Prostate gland (tissue), 2 donors: Measurements from ENCODE around the gene FIBCD1. TPM values are rescaled to one million over a fixed set of nuclear protein-coding genes. Genes with fewer than 3 reads are reported as not detected.

ENCODE experiments used
- DNase-seq: peaks from one replicate; pipeline ENCODE4 v3.0.0-alpha.2; 2019; ENCODE audit warnings: low spot score
- H3K27ac ChIP-seq, 2 donors: fragments of 200-600 bp; sonication (generic); 2 replicates each; pipeline ENCODE4 v1.5.1; 2017 to 2019
- H3K27me3 ChIP-seq: fragments of 200-600 bp; sonication (generic); replicated peaks from 2 replicates; pipeline ENCODE4 v1.5.1; 2019; ENCODE audit not compliant: insufficient read depth
- H3K36me3 ChIP-seq, 2 donors: fragments of 200-600 bp; sonication (generic); 1 replicate in 1 of 2; 2 replicates in 1 of 2; pipeline versions ENCODE4 v1.5.1 to v1.8.1; 2017 to 2019
- H3K4me1 ChIP-seq: fragments of 200-600 bp; sonication (generic); replicated peaks from 2 replicates; pipeline ENCODE4 v1.5.1; 2019
- H3K4me3 ChIP-seq, 2 donors: fragments of 200-600 bp; sonication (generic); 2 replicates each; pipeline ENCODE4 v1.5.1; 2017 to 2019
- H3K9me3 ChIP-seq: fragments of 200-600 bp; sonication (generic); 2 replicates; pipeline ENCODE4 v1.5.1; 2017
- CTCF ChIP-seq, 4 experiments: fragments of 200-600 bp in 2 of 4; fragments of 450-650 bp in 2 of 4; sonication (generic) in 2 of 4; IDR thresholded peaks; 1 replicate in 3 of 4; 2 replicates in 1 of 4; pipeline ENCODE4 v1.5.1; 2016 to 2019; ENCODE audit warnings: antibody characterized with exemption in 4 of 4, mild to moderate bottlenecking in 2 of 4, moderate library complexity in 2 of 4
- POLR2A ChIP-seq: fragments of 450-650 bp; IDR thresholded peaks from one replicate; pipeline ENCODE4 v1.6.1; 2016; ENCODE audit warnings: antibody characterized with exemption, mild to moderate bottlenecking
- POLR2AphosphoS5 ChIP-seq: sonication (generic); formaldehyde crosslinking; IDR thresholded peaks from one replicate; pipeline ENCODE4 v1.6.1; 2017; ENCODE audit warnings: antibody characterized with exemption
- WGBS: methylation state at CpG from one replicate; pipeline ENCODE4 v1.1.5; 2018; 5-methylcytosine and 5-hydroxymethylcytosine counted together
- intact Hi-C: fragments of 100-400 bp; cut with DNase I; formaldehyde crosslinking; loops from one replicate; pipeline ENCODE4 v1.14.2; 2022
- total RNA-seq, 2 donors: library from RNA; depleted of rRNA; stranded (reverse); fragments of >200 nt; gene quantifications; one replicate each; pipeline ENCODE4 v1.1.0, GENCODE V29; 2016

Gene FIBCD1
- total RNA-seq, 2 donors from 2014 or later, result 0.36 to 13.2 TPM

DNA sequence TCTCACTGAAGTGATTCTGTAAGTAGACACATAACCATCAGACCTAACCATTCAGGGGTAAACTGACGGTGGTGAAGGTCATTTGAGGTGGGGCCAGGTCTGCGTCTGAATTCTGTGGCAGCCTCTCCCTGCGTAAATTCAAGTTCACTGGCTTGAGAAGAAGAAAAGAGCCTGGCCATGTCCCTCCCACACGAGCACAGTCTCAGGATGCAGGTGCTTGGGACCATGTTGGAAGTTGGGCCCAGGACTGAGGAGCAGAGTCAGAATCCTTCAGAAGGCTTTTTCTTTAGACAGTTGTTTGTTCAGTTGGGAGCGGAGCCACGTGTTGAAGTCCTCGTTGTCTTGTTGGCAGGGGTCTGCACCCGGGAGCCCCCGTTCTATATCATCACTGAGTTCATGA is 66.5 kb downstream of the FIBCD1 start:
- Histone ChIP-seq H3K4me1 (peaks cover 20% of the 10 kb centered on the region), H3K4me3 (no peak overlapping the region), H3K27ac (peak overlapping the region; percentile 53 to 77), H3K9me3 (no peaks in the 10 kb centered on the region), H3K36me3 (no peaks in the 10 kb centered on the region), H3K27me3 (no peaks in the 10 kb centered on the region)
- DNase-seq, result no peak
- intact Hi-C loops, result loop anchor here (5.0 kb wide), 1 partner anchor 175 kb away; no protein-coding TSS in a partner anchor
- WGBS, result 70% methylated on average over 9 of the region's 9 CpGs
- TF ChIP-seq POLR2AphosphoS5 (no peak), POLR2A (no peak), CTCF (IDR thresholded peaks at IDR 0.05) (no peak)

DNA sequence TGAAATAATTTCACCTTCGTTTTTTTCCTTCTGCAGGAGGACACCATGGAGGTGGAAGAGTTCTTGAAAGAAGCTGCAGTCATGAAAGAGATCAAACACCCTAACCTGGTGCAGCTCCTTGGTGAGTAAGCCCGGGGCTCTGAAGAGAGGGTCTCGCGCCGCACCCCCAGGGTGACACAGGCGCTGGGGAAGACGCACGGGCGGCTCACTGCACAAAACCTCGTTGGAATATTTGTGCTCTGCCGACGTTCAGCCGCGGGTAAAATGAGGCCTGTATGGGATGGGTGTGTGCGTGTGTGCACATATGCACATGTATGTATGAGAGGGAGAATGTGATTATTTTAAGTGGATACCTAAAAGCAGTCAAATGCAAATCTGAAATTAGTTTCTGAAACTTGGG is 67.0 kb downstream of the FIBCD1 start:
- no peaks in the 10 kb centered on the region for H3K36me3 ChIP-seq
- 88% methylated on average over 15 of the region's 15 CpGs for WGBS
- H3K27ac ChIP-seq, result peak overlapping the region in 1 of 2 donors; percentile 77

GRCh38 chr9:130871395-130872062 is 67.5 kb downstream of the FIBCD1 start:
- DNase-seq, result no peak
- no peak for TF ChIP-seq POLR2A
- no peak overlapping the region for H3K4me3 ChIP-seq
- H3K4me1 ChIP-seq, result peaks cover 20% of the 10 kb centered on the region
- no peaks in the 10 kb centered on the region for H3K27me3 ChIP-seq
- H3K36me3 ChIP-seq, result no peaks in the 10 kb centered on the region
- intact Hi-C loops, result loop anchor here (5.0 kb wide), 1 partner anchor 176 kb away; no protein-coding TSS in a partner anchor
- 86% methylated on average over 10 of the region's 10 CpGs for WGBS
- H3K9me3 ChIP-seq, result no peaks in the 10 kb centered on the region
- no peak overlapping the region for H3K27ac ChIP-seq

More for the DNA sequence above, 67.0 kb downstream of the FIBCD1 start:
- TF ChIP-seq POLR2AphosphoS5, result no peak
- no peak for TF ChIP-seq POLR2A
- TF ChIP-seq CTCF (IDR thresholded peaks at IDR 0.05), result no peak
- Histone ChIP-seq H3K9me3 (no peaks in the 10 kb centered on the region), H3K4me1 (peaks cover 20% of the 10 kb centered on the region), H3K4me3 (no peak overlapping the region), H3K27me3 (no peaks in the 10 kb centered on the region)
- no peak for DNase-seq
- intact Hi-C loops, result loop anchor here (5.0 kb wide), 1 partner anchor 175 kb away; no protein-coding TSS in a partner anchor

- intact Hi-C loops, result loop anchor here (5.0 kb wide), 1 partner anchor 177 kb away; no protein-coding TSS in a partner anchor
Measured at GRCh38 chr9:130870491-130871381, 68.3 kb downstream of the FIBCD1 start.

More at GRCh38 chr9:130870491-130871381, 68.3 kb downstream of the FIBCD1 start:
- 67% methylated on average over 17 of the region's 17 CpGs for WGBS
- Histone ChIP-seq H3K27ac (no peak overlapping the region), H3K36me3 (no peaks in the 10 kb centered on the region), H3K4me1 (peaks cover 20% of the 10 kb centered on the region), H3K4me3 (no peak overlapping the region), H3K27me3 (no peaks in the 10 kb centered on the region), H3K9me3 (no peaks in the 10 kb centered on the region)
- DNase-seq, result no peak
- TF ChIP-seq POLR2A (no peak), CTCF (IDR thresholded peaks at IDR 0.05) (no peak), POLR2AphosphoS5 (no peak)
